GM15510 (cell line): ENCODE results near the gene BTN3A1.

ENCODE experiments used
- POLR2A ChIP-seq: IDR thresholded peaks from 3 replicates; pipeline ENCODE4 v1.6.1; 2011; ENCODE audit warnings: borderline replicate concordance; ENCODE audit not compliant: insufficient read length; ENCODE audit errors: extremely low read depth

The BTN3A1 gene

GRCh38 chr6:26441977-26442376 lies 39.9 kb downstream of the BTN3A1 start:
- TF ChIP-seq POLR2A: no peak

GRCh38 chr6:26445934-26446667 lies 44.0 kb downstream of the BTN3A1 start:
- no peak for TF ChIP-seq POLR2A

- no peak for TF ChIP-seq POLR2A
These were observed 45.2 kb downstream of the BTN3A1 start for GRCh38 chr6:26447257-26447656.

GRCh38 chr6:26450240-26450639 lies 48.2 kb downstream of the BTN3A1 start:
- no peak for TF ChIP-seq POLR2A

- no peak for TF ChIP-seq POLR2A
These were observed 50.7 kb downstream of the BTN3A1 start for GRCh38 chr6:26452631-26453235.

- no peak for TF ChIP-seq POLR2A
These were observed 52.6 kb downstream of the BTN3A1 start for GRCh38 chr6:26454631-26455030.

GRCh38 chr6:26455357-26455970 lies 53.4 kb downstream of the BTN3A1 start:
- no peak for TF ChIP-seq POLR2A

GRCh38 chr6:26457264-26457805 lies 55.3 kb downstream of the BTN3A1 start:
- no peak for TF ChIP-seq POLR2A

- peak; percentile 23 for TF ChIP-seq POLR2A
These were observed 56.0 kb downstream of the BTN3A1 start, which contains the start of gene BTN2A1 for GRCh38 chr6:26457806-26458688. Gene BTN2A1 (plus strand): TSS chr6:26457955. CDS start chr6:26458637, 682 bp downstream.

GRCh38 chr6:26459023-26459810 lies 57.1 kb downstream of the BTN3A1 start:
- no peak for TF ChIP-seq POLR2A

- no peak for TF ChIP-seq POLR2A
These were observed 61.9 kb downstream of the BTN3A1 start for GRCh38 chr6:26464014-26464413.

- TF ChIP-seq POLR2A: no peak
These were observed 62.5 kb downstream of the BTN3A1 start for GRCh38 chr6:26464416-26465131.
